Measurements from ENCODE around the gene SELENOP. TPM values are rescaled to one million over a fixed set of nuclear protein-coding genes. Genes with fewer than 3 reads are reported as not detected.

The SELENOP gene
- total RNA-seq, 1 experiment from 2014 or later, result 11.4 TPM

DNA sequence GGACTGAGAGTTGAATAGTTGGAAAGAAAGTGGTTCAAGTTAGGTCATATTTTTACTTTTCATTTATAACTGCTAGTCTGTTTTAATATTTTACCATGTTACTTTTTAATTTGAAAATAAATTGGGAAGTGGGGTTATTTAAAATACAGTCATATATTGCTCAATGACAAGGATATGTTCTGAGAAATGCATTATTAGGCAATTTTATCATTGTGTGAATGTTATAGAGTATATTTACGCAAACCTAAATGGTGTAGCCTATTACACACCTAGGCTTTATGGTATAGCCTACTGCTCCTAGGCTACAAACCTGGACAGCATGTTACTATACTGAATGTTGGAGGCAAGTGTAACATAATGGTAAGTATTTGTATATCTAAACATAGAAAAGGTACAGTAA lies 49.9 kb downstream of the SELENOP start:
- Histone ChIP-seq H3K27ac (ENCODE audit: low read depth, low read length) (no peak overlapping the region), H2AFZ (ENCODE audit: low read depth, low read length, poor library complexity, severe bottlenecking) (no peak overlapping the region), H3K9ac (ENCODE audit: low read length) (no peak overlapping the region), H3K9me3 (ENCODE audit: control insufficient read depth in 1 of 2, insufficient read depth in 1 of 2, low read depth in 1 of 2, low read length in 2 of 2) (no peaks in the 10 kb centered on the region), H3K27me3 (ENCODE audit: insufficient read depth, low read length) (no peaks in the 10 kb centered on the region), H3K79me2 (ENCODE audit: insufficient read depth, low read length) (no peaks in the 10 kb centered on the region), H3K4me1 (ENCODE audit: control insufficient read depth in 1 of 2, insufficient read depth in 2 of 2, low read length in 2 of 2) (no peaks in the 10 kb centered on the region), H3K4me3 (replicated peaks in 1 of 2; ENCODE audit: low read depth in 1 of 2, low read length in 2 of 2) (no peak overlapping the region), H3K4me2 (ENCODE audit: low read length) (no peak overlapping the region), H4K20me1 (ENCODE audit: insufficient read depth) (no peaks in the 10 kb centered on the region), H3K36me3 (ENCODE audit: control insufficient read depth in 1 of 2, insufficient read depth in 2 of 2, low read length in 2 of 2) (no peaks in the 10 kb centered on the region), H3K9me2 (ENCODE audit: insufficient read depth) (no peaks in the 10 kb centered on the region)
- TF ChIP-seq EZH2 (IDR thresholded peaks at IDR 0.05) (no peak), EGR1 (IDR thresholded peaks at IDR 0.05; ENCODE audit: low read depth) (no peak), ZFX (IDR thresholded peaks at IDR 0.05) (no peak), RAD21 (IDR thresholded peaks at IDR 0.05; ENCODE audit: low read depth) (no peak)
- TF ChIP-seq, protein P1, sequence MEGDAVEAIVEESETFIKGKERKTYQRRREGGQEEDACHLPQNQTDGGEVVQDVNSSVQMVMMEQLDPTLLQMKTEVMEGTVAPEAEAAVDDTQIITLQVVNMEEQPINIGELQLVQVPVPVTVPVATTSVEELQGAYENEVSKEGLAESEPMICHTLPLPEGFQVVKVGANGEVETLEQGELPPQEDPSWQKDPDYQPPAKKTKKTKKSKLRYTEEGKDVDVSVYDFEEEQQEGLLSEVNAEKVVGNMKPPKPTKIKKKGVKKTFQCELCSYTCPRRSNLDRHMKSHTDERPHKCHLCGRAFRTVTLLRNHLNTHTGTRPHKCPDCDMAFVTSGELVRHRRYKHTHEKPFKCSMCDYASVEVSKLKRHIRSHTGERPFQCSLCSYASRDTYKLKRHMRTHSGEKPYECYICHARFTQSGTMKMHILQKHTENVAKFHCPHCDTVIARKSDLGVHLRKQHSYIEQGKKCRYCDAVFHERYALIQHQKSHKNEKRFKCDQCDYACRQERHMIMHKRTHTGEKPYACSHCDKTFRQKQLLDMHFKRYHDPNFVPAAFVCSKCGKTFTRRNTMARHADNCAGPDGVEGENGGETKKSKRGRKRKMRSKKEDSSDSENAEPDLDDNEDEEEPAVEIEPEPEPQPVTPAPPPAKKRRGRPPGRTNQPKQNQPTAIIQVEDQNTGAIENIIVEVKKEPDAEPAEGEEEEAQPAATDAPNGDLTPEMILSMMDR (IDR thresholded peaks at IDR 0.05 in 2 of 3, conservative IDR thresholded peaks at IDR 0.05 in 1 of 3; ENCODE audit: borderline replicate concordance in 1 of 3, insufficient read depth in 1 of 3, low read depth in 2 of 3, low read length in 2 of 3), result no peak
- DNase-seq (ENCODE audit: low read depth, low spot score) (no peak), ATAC-seq (no peak)
- ChIA-PET CTCF (no interaction called here), RAD21 (ENCODE audit: low non-redundant PET in 1 of 2, low total read pairs in 2 of 2, uncharacterized antibody in 2 of 2, unreplicated experiment in 2 of 2) (no interaction called here), POLR2A (no interaction called here)
- BruUV-seq (replicated peaks), result no TSS peak
- intact Hi-C loops (cut with micrococcal nuclease), result no loop called here

DNA sequence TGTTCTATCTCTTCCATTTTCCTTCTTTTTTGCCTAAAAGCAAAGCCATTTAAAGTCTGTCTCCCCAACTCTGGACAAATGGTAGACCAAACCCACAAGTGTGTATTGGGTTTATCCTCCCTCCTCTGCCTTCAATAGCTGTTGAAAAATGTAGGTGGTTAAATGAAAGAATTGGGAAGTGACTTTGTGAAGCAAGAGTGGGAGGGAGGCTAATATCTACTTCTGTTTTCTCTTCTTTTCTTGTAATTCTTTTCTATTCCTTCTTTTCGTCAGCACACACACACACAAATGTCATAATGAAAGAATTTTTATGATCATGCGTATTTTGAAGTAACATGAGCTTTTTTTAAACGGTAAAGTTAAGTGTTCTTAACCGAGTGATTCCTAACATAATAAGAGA lies 51.3 kb downstream of the SELENOP start:
- Histone ChIP-seq H3K4me3 (replicated peaks in 1 of 2; ENCODE audit: low read depth in 1 of 2, low read length in 2 of 2) (no peak overlapping the region), H3K9me3 (ENCODE audit: control insufficient read depth in 1 of 2, insufficient read depth in 1 of 2, low read depth in 1 of 2, low read length in 2 of 2) (no peaks in the 10 kb centered on the region), H4K20me1 (ENCODE audit: insufficient read depth) (no peaks in the 10 kb centered on the region), H3K27ac (ENCODE audit: low read depth, low read length) (no peak overlapping the region), H3K36me3 (ENCODE audit: control insufficient read depth in 1 of 2, insufficient read depth in 2 of 2, low read length in 2 of 2) (no peaks in the 10 kb centered on the region), H3K27me3 (ENCODE audit: insufficient read depth, low read length) (no peaks in the 10 kb centered on the region), H3K79me2 (ENCODE audit: insufficient read depth, low read length) (no peaks in the 10 kb centered on the region), H3K9ac (ENCODE audit: low read length) (no peak overlapping the region), H2AFZ (ENCODE audit: low read depth, low read length, poor library complexity, severe bottlenecking) (no peak overlapping the region), H3K4me2 (ENCODE audit: low read length) (no peak overlapping the region), H3K4me1 (ENCODE audit: control insufficient read depth in 1 of 2, insufficient read depth in 2 of 2, low read length in 2 of 2) (no peaks in the 10 kb centered on the region), H3K9me2 (ENCODE audit: insufficient read depth) (no peaks in the 10 kb centered on the region)
- POLR2A ChIA-PET, result no interaction called here
- intact Hi-C loops (cut with micrococcal nuclease), result no loop called here
- ATAC-seq, result no peak
- no TSS peak for BruUV-seq (replicated peaks)
- no peak for DNase-seq (ENCODE audit: low read depth, low spot score)
- RAD21 ChIA-PET (ENCODE audit: low non-redundant PET in 1 of 2, low total read pairs in 2 of 2, uncharacterized antibody in 2 of 2, unreplicated experiment in 2 of 2), result no interaction called here
- CTCF ChIA-PET, result interaction anchor here (1.1 kb wide), 1 partner anchor 13 kb away, joined by 3 read pairs; no protein-coding TSS in a partner anchor
- TF ChIP-seq CBX3 (IDR thresholded peaks at IDR 0.05; ENCODE audit: low read depth) (no peak), SRF (IDR thresholded peaks at IDR 0.05; ENCODE audit: low read depth) (no peak), ZNF274 (IDR thresholded peaks at IDR 0.05; ENCODE audit: low read depth, low read length) (no peak), ELF1 (IDR thresholded peaks at IDR 0.05; ENCODE audit: borderline replicate concordance, low read depth) (no peak), YY1 (IDR thresholded peaks at IDR 0.05; ENCODE audit: extremely low read depth, insufficient replicate concordance, low read depth, low read length) (no peak), POLR2A (IDR thresholded peaks at IDR 0.05; ENCODE audit: borderline replicate concordance, extremely low read depth, insufficient read depth, insufficient read length) (no peak), EZH2phosphoT487 (IDR thresholded peaks at IDR 0.05; ENCODE audit: borderline replicate concordance) (no peak), FOSL1 (IDR thresholded peaks at IDR 0.05; ENCODE audit: low read depth) (no peak), RAD21 (IDR thresholded peaks at IDR 0.05; ENCODE audit: low read depth) (no peak), TCF7L2 (IDR thresholded peaks at IDR 0.05; ENCODE audit: borderline replicate concordance, extremely low read depth, insufficient read depth, insufficient read length) (no peak), JUND (IDR thresholded peaks at IDR 0.05) (no peak)
- TF ChIP-seq, protein P2, sequence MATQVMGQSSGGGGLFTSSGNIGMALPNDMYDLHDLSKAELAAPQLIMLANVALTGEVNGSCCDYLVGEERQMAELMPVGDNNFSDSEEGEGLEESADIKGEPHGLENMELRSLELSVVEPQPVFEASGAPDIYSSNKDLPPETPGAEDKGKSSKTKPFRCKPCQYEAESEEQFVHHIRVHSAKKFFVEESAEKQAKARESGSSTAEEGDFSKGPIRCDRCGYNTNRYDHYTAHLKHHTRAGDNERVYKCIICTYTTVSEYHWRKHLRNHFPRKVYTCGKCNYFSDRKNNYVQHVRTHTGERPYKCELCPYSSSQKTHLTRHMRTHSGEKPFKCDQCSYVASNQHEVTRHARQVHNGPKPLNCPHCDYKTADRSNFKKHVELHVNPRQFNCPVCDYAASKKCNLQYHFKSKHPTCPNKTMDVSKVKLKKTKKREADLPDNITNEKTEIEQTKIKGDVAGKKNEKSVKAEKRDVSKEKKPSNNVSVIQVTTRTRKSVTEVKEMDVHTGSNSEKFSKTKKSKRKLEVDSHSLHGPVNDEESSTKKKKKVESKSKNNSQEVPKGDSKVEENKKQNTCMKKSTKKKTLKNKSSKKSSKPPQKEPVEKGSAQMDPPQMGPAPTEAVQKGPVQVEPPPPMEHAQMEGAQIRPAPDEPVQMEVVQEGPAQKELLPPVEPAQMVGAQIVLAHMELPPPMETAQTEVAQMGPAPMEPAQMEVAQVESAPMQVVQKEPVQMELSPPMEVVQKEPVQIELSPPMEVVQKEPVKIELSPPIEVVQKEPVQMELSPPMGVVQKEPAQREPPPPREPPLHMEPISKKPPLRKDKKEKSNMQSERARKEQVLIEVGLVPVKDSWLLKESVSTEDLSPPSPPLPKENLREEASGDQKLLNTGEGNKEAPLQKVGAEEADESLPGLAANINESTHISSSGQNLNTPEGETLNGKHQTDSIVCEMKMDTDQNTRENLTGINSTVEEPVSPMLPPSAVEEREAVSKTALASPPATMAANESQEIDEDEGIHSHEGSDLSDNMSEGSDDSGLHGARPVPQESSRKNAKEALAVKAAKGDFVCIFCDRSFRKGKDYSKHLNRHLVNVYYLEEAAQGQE (IDR thresholded peaks at IDR 0.05; ENCODE audit: low read depth), result no peak
- TF ChIP-seq, protein P3, sequence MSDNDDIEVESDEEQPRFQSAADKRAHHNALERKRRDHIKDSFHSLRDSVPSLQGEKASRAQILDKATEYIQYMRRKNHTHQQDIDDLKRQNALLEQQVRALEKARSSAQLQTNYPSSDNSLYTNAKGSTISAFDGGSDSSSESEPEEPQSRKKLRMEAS (IDR thresholded peaks at IDR 0.05), result no peak

Measured in HCT116 (cell line).